SH-SY5Y (cell line): Measurements from ENCODE around the gene CPA5.

Source experiments
- GATA2 ChIP-seq: IDR thresholded peaks from 2 replicates; pipeline ENCODE4 v1.6.1; 2011; ENCODE audit warnings: mild to moderate bottlenecking, low read depth, low read length
- GATA3 ChIP-seq: IDR thresholded peaks from 2 replicates; pipeline ENCODE4 v1.6.1; 2011; ENCODE audit warnings: low read depth, mild to moderate bottlenecking, low read length, moderate library complexity

GRCh38 chr7:130361681-130362080 is 17.1 kb downstream of the CPA5 start:
- no peak for TF ChIP-seq GATA3
- TF ChIP-seq GATA2 = no peak
